GM12878 (cell line): ENCODE results near the gene HORMAD2. TPM values are rescaled to one million over a fixed set of nuclear protein-coding genes. Genes with fewer than 3 reads are reported as not detected.

Experiments
- ATAC-seq: fragments of 200-7000 bp; cut with Tn5 transposase; 3 replicates; pipeline ENCODE4 v1.9.1; 2020; ENCODE audit warnings: mild to moderate bottlenecking, moderate library complexity
- BruUV-seq: library from RNA; stranded (reverse); fragments of 400-500 nt; replicated peaks from 2 replicates; lab custom pipeline; 2021; lab: Mats Ljungman, UMichigan
- CTCF ChIA-PET: fragments of 300-600 bp; sonication (Branson Sonifier 250); formaldehyde crosslinking; extraction: SDS; loops from one replicate; lab custom pipeline; 2021; ENCODE audit warnings: inconsistent platforms; lab: Yijun Ruan, JAX
- POLR2A ChIA-PET: fragments of 350-600 bp; formaldehyde crosslinking; extraction: SDS; loops from one replicate; lab custom pipeline; 2021; ENCODE audit warnings: inconsistent platforms; lab: Charles Lee
- RAD21 ChIA-PET: fragments of 300-600 bp; sonication (Branson Sonifier 250); formaldehyde crosslinking; loops from one replicate; lab custom pipeline; 2023; ENCODE audit warnings: antibody characterized with exemption; ENCODE audit not compliant: unreplicated experiment; lab: Charles Lee
- SMC1A ChIA-PET: fragments of 300-600 bp; sonication (Branson Sonifier 250); formaldehyde crosslinking; loops from one replicate; lab custom pipeline; 2023; ENCODE audit not compliant: unreplicated experiment, uncharacterized antibody; lab: Charles Lee
- DNase-seq: peaks from one replicate; pipeline ENCODE4 v3.0.0-alpha.2; 2011; ENCODE audit warnings: low read depth, low spot score
- FAIRE-seq: peaks from 3 replicates; lab custom pipeline; 2011; peaks lifted over from hg19 to GRCh38; lab: Jason Lieb, UNC
- H2AFZ ChIP-seq: 2 replicates; pipeline ENCODE4 v1.6.0; 2011; ENCODE audit warnings: low read depth, low read length, control low read depth; ENCODE audit not compliant: control insufficient read depth
- H3K27ac ChIP-seq: 2 replicates; pipeline ENCODE4 v1.5.1; 2011; ENCODE audit warnings: control low read depth; ENCODE audit not compliant: control insufficient read depth, insufficient read depth
- H3K27me3 ChIP-seq, 2 experiments: replicated peaks in 1 of 2; 2 replicates each; pipeline versions ENCODE4 v1.6.0 to v1.6.1; 2011; ENCODE audit warnings: low read length in 1 of 2; ENCODE audit not compliant: control insufficient read depth in 2 of 2, insufficient read depth in 2 of 2
- H3K36me3 ChIP-seq, 2 experiments: 2 replicates each; pipeline ENCODE4 v1.5.1; 2011; ENCODE audit warnings: low read length in 1 of 2; ENCODE audit not compliant: control insufficient read depth in 2 of 2, insufficient read depth in 2 of 2
- H3K4me1 ChIP-seq: 2 replicates; pipeline ENCODE4 v1.6.1; 2011; ENCODE audit warnings: mild to moderate bottlenecking, low read length, moderate library complexity, mixed read lengths; ENCODE audit not compliant: control insufficient read depth, insufficient read depth
- H3K4me2 ChIP-seq: 2 replicates; pipeline ENCODE4 v1.6.0; 2011; ENCODE audit warnings: control low read depth; ENCODE audit not compliant: control insufficient read depth, insufficient read depth
- H3K4me3 ChIP-seq: fragments of 200-600 bp; sonication (generic); 2 replicates; pipeline ENCODE4 v1.5.1; 2016
- H3K79me2 ChIP-seq: 2 replicates; pipeline ENCODE4 v1.6.0; 2011; ENCODE audit warnings: low read length; ENCODE audit not compliant: control insufficient read depth, insufficient read depth
- H3K9ac ChIP-seq: 2 replicates; pipeline ENCODE4 v1.8.0; 2011; ENCODE audit warnings: low read length, control low read depth, mixed read lengths; ENCODE audit not compliant: control insufficient read depth, insufficient read depth
- H3K9me3 ChIP-seq: replicated peaks from 3 replicates; pipeline ENCODE4 v1.5.1; 2011; ENCODE audit warnings: mild to moderate bottlenecking, low read length; ENCODE audit not compliant: control insufficient read depth, insufficient read depth
- H4K20me1 ChIP-seq: 2 replicates; pipeline ENCODE4 v1.6.0; 2011; ENCODE audit not compliant: control insufficient read depth, insufficient read depth
- FOXM1 ChIP-seq: IDR thresholded peaks from 2 replicates; pipeline ENCODE4 v1.6.1; 2012; ENCODE audit warnings: low read depth, mild to moderate bottlenecking, inconsistent platforms, low read length, moderate library complexity
- HSF1 ChIP-seq: fragments of 150-350 bp; IDR thresholded peaks from 2 replicates; pipeline ENCODE4 v1.6.1; 2014; ENCODE audit warnings: mild to moderate bottlenecking, low read depth, low read length
- KDM1A ChIP-seq: fragments of 200-600 bp; sonication (generic); IDR thresholded peaks from 2 replicates; pipeline ENCODE4 v1.6.1; 2016; ENCODE audit warnings: borderline replicate concordance
- NFIC ChIP-seq: IDR thresholded peaks from 2 replicates; pipeline ENCODE4 v1.6.1; 2012; ENCODE audit warnings: low read depth, mild to moderate bottlenecking, inconsistent platforms, low read length, moderate library complexity
- NR2C2 ChIP-seq: IDR thresholded peaks from 2 replicates; pipeline ENCODE4 v1.6.1; 2011; ENCODE audit warnings: borderline replicate concordance, low read depth; ENCODE audit not compliant: control insufficient read depth, insufficient read length
- NR2F1 ChIP-seq: fragments of 450-650 bp; conservative IDR thresholded peaks from 2 replicates; pipeline ENCODE4 v1.6.1; 2017; ENCODE audit warnings: mild to moderate bottlenecking
- SREBF2 ChIP-seq: IDR thresholded peaks from 2 replicates; pipeline ENCODE4 v1.6.1; 2012; ENCODE audit warnings: mild to moderate bottlenecking, low read length
- TCF7 ChIP-seq: IDR thresholded peaks from 2 replicates; pipeline ENCODE4 v1.6.1; 2014; ENCODE audit warnings: antibody characterized with exemption, borderline replicate concordance
- YBX1 ChIP-seq: fragments of 450-650 bp; IDR thresholded peaks from 2 replicates; pipeline ENCODE4 v1.6.1; 2016; ENCODE audit warnings: antibody characterized with exemption
- ZNF274 ChIP-seq: IDR thresholded peaks from one replicate; pipeline ENCODE4 v1.8.0; 2011; ENCODE audit not compliant: insufficient read length, insufficient read depth
- ZNF384 ChIP-seq: IDR thresholded peaks from 2 replicates; pipeline ENCODE4 v1.6.1; 2012; ENCODE audit warnings: low read depth, mild to moderate bottlenecking, low read length, improper control_type of control experiment, borderline replicate concordance
- in situ Hi-C: fragments of 300-500 bp; cut with MboI; formaldehyde crosslinking; loops from 9 replicates; pipeline ENCODE4 v1.14.3; 2018; ENCODE audit warnings: mixed read lengths
- intact Hi-C: fragments of 100-400 bp; cut with micrococcal nuclease; formaldehyde crosslinking; loops from one replicate; pipeline ENCODE4 v1.14.2; 2022; ENCODE audit not compliant: unreplicated experiment
- polyA plus RNA-seq, 11 experiments: library from polyadenylated mRNA; depleted of rRNA in 4 of 11; unstranded in 6 of 11; stranded (reverse) in 5 of 11; fragments of >200 nt; fragmentation: Nextera tagmentation in 4 of 11; fragmentation: Illumina TruSeq in 1 of 11; extraction: Ambion mirVana in 4 of 11; extraction: Trizol in 1 of 11; gene quantifications; 1 replicate in 1 of 11; 2 replicates in 10 of 11; pipeline versions ENCODE4 v1.2.1 to v1.2.3, GENCODE V29; 2011 to 2016; ENCODE audit warnings: inconsistent platforms in 2 of 11, missing spikeins in 2 of 11, low read depth in 1 of 11
- total RNA-seq, 4 experiments: library from RNA; depleted of rRNA in 3 of 4; stranded (reverse); fragments of >200 nt in 3 of 4; fragmentation: Illumina TruSeq in 1 of 4; extraction: Trizol in 1 of 4; gene quantifications; 2 replicates each; pipeline versions ENCODE4 v1.2.1 to v1.2.3, GENCODE V29; 2013 to 2021
- TF ChIP-seq, protein P1 (sequence below): IDR thresholded peaks from 2 replicates; pipeline ENCODE4 v1.6.1; 2012; ENCODE audit warnings: low read length, inconsistent platforms
- TF ChIP-seq, protein P2 (sequence below): fragments of 450-650 bp; formaldehyde crosslinking; IDR thresholded peaks from 2 replicates; pipeline ENCODE4 v1.4.0; 2022; ENCODE audit warnings: mild to moderate bottlenecking, moderate library complexity
- TF ChIP-seq, protein P3 (sequence below): IDR thresholded peaks from 2 replicates; pipeline ENCODE4 v1.6.1; 2011; ENCODE audit warnings: low read depth, mild to moderate bottlenecking, low read length, moderate library complexity, borderline replicate concordance; ENCODE audit errors: extremely low read depth

The HORMAD2 gene
- total and polyA plus RNA-seq, 10 of the 15 experiments (the other 5 are each of a cell fraction or from before 2014, with no cell fraction given): 0.07 to 0.13 TPM; not detected in 8

- CTCF ChIA-PET: interaction anchor here (0.6 to 6.0 kb wide), 6 partner anchors 10 to 453 kb away, joined by 3 to 58 read pairs (median 3); partner anchors contain the start of gene HORMAD2
- TF ChIP-seq NFIC: no peak
- TF ChIP-seq, protein P1, sequence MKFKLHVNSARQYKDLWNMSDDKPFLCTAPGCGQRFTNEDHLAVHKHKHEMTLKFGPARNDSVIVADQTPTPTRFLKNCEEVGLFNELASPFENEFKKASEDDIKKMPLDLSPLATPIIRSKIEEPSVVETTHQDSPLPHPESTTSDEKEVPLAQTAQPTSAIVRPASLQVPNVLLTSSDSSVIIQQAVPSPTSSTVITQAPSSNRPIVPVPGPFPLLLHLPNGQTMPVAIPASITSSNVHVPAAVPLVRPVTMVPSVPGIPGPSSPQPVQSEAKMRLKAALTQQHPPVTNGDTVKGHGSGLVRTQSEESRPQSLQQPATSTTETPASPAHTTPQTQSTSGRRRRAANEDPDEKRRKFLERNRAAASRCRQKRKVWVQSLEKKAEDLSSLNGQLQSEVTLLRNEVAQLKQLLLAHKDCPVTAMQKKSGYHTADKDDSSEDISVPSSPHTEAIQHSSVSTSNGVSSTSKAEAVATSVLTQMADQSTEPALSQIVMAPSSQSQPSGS: no peak
- no peak for TF ChIP-seq HSF1
- TF ChIP-seq, protein P2, sequence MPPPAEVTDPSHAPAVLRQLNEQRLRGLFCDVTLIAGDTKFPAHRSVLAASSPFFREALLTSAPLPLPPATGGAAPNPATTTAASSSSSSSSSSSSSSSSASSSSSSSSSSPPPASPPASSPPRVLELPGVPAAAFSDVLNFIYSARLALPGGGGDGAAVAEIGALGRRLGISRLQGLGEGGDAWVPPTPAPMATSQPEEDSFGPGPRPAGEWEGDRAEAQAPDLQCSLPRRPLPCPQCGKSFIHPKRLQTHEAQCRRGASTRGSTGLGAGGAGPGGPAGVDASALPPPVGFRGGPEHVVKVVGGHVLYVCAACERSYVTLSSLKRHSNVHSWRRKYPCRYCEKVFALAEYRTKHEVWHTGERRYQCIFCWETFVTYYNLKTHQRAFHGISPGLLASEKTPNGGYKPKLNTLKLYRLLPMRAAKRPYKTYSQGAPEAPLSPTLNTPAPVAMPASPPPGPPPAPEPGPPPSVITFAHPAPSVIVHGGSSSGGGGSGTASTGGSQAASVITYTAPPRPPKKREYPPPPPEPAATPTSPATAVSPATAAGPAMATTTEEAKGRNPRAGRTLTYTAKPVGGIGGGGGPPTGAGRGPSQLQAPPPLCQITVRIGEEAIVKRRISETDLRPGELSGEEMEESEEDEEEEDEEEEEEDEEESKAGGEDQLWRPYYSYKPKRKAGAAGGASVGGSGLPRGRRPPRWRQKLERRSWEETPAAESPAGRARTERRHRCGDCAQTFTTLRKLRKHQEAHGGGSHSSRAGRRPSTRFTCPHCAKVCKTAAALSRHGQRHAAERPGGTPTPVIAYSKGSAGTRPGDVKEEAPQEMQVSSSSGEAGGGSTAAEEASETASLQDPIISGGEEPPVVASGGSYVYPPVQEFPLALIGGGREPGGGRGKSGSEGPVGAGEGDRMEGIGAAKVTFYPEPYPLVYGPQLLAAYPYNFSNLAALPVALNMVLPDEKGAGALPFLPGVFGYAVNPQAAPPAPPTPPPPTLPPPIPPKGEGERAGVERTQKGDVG (CRISPR knock-in tag): no peak
- TF ChIP-seq SREBF2: no peak
- TF ChIP-seq KDM1A: no peak
- no peak for TF ChIP-seq NR2C2
- TF ChIP-seq, protein P3, sequence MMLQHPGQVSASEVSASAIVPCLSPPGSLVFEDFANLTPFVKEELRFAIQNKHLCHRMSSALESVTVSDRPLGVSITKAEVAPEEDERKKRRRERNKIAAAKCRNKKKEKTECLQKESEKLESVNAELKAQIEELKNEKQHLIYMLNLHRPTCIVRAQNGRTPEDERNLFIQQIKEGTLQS: no peak
- TF ChIP-seq TCF7: no peak
- TF ChIP-seq NR2F1: no peak
- no peak for TF ChIP-seq ZNF384
- TF ChIP-seq FOXM1: no peak
- no peak for TF ChIP-seq ZNF274
- TF ChIP-seq YBX1: no peak
- in situ Hi-C loops: loop anchor here (5.0 to 10.0 kb wide), 2 partner anchors 460 to 693 kb away; no protein-coding TSS in a partner anchor
These were observed 7.3 kb downstream of the HORMAD2 start for GRCh38 chr22:30087611-30088010.

More at GRCh38 chr22:30087611-30088010, 7.3 kb downstream of the HORMAD2 start:
- no peak overlapping the region for H3K4me2 ChIP-seq
- ChIA-PET RAD21 (interaction anchor here (1.4 to 3.3 kb wide), 4 partner anchors 9 to 450 kb away, joined by 4 to 23 read pairs (median 16); no protein-coding TSS in a partner anchor), POLR2A (interaction anchor here (0.5 kb wide), 1 partner anchor 424 kb away, joined by 3 read pairs; no protein-coding TSS in a partner anchor), SMC1A (interaction anchor here (0.6 to 3.3 kb wide), 6 partner anchors 10 to 398 kb away, joined by 3 to 30 read pairs (median 8); no protein-coding TSS in a partner anchor)
- BruUV-seq: no TSS peak
- H3K4me3 ChIP-seq: no peak overlapping the region
- H3K9me3 ChIP-seq: no peaks in the 10 kb centered on the region; the same call in 2 of the 3 replicates
- H3K27ac ChIP-seq: no peak overlapping the region
- FAIRE-seq (no peak), ATAC-seq (no peak), DNase-seq (no peak)
- intact Hi-C loops: loop anchor here (2.0 to 10.0 kb wide), 3 partner anchors 83 to 393 kb away; partner anchors contain the start of gene CABP7
- no peaks in the 10 kb centered on the region for H3K4me1 ChIP-seq
- no peaks in the 10 kb centered on the region for H3K36me3 ChIP-seq
- H3K79me2 ChIP-seq: no peaks in the 10 kb centered on the region
- no peak overlapping the region; the same call in 1 of the 2 replicates for H2AFZ ChIP-seq
- no peaks in the 10 kb centered on the region for H3K27me3 ChIP-seq
- no peaks in the 10 kb centered on the region for H4K20me1 ChIP-seq
- no peak overlapping the region for H3K9ac ChIP-seq
